Fibroblast of lung (primary cell): ENCODE measurements around the gene BTNL2. TPM values are rescaled to one million over a fixed set of nuclear protein-coding genes. Genes with fewer than 3 reads are reported as not detected.

Experiments
- DNase-seq, 2 donors: peaks; one replicate each; pipeline versions ENCODE4 v3.0.0 to v3.0.0-alpha.2; 2010; ENCODE audit warnings: low read depth in 2 of 2
- H2AFZ ChIP-seq: 2 replicates; pipeline ENCODE4 v1.5.1; 2012; ENCODE audit warnings: low read length, control low read depth, inconsistent platforms
- H3K27ac ChIP-seq: 2 replicates; pipeline ENCODE4 v1.5.1; 2011; ENCODE audit warnings: low read length, control low read depth; ENCODE audit not compliant: insufficient read depth
- H3K27me3 ChIP-seq: 2 replicates; pipeline ENCODE4 v1.5.1; 2011; ENCODE audit warnings: mild to moderate bottlenecking, low read length; ENCODE audit not compliant: control insufficient read depth, insufficient read depth
- H3K36me3 ChIP-seq: 2 replicates; pipeline ENCODE4 v1.5.1; 2011; ENCODE audit warnings: low read length; ENCODE audit not compliant: control insufficient read depth, insufficient read depth
- H3K4me1 ChIP-seq: 2 replicates; pipeline ENCODE4 v1.5.1; 2011; ENCODE audit warnings: low read length; ENCODE audit not compliant: control insufficient read depth, insufficient read depth; ENCODE audit errors: extremely low read depth
- H3K4me2 ChIP-seq: 2 replicates; pipeline ENCODE4 v1.5.1; 2011; ENCODE audit warnings: low read length, control low read depth; ENCODE audit not compliant: insufficient read depth; ENCODE audit errors: extremely low read depth
- H3K4me3 ChIP-seq, 4 experiments: fragments of 200-600 bp in 1 of 4; sonication (generic) in 1 of 4; replicated peaks in 1 of 4; 2 replicates each; pipeline ENCODE4 v1.5.1; 2011 to 2016; ENCODE audit warnings: low read length in 4 of 4, low read depth in 3 of 4, mild to moderate bottlenecking in 3 of 4, control low read depth in 2 of 4, inconsistent platforms in 1 of 4, mixed read lengths in 1 of 4; ENCODE audit not compliant: insufficient read depth in 1 of 4; ENCODE audit errors: control extremely low read depth in 1 of 4
- H3K79me2 ChIP-seq: 2 replicates; pipeline ENCODE4 v1.5.1; 2012; ENCODE audit warnings: mild to moderate bottlenecking, low read length, inconsistent platforms; ENCODE audit not compliant: control insufficient read depth, insufficient read depth
- H3K9ac ChIP-seq: 2 replicates; pipeline ENCODE4 v1.5.1; 2011; ENCODE audit warnings: mild to moderate bottlenecking, low read length, control low read depth; ENCODE audit not compliant: insufficient read depth
- H3K9me3 ChIP-seq: 2 replicates; pipeline ENCODE4 v1.5.1; 2012; ENCODE audit warnings: low read depth, low read length; ENCODE audit not compliant: control insufficient read depth, insufficient read depth
- H4K20me1 ChIP-seq: 2 replicates; pipeline ENCODE4 v1.5.1; 2011; ENCODE audit warnings: low read length; ENCODE audit not compliant: control insufficient read depth, insufficient read depth; ENCODE audit errors: extremely low read depth
- EZH2 ChIP-seq: IDR thresholded peaks from 2 replicates; pipeline ENCODE4 v1.5.1; 2012; ENCODE audit warnings: low read length, control low read depth, mild to moderate bottlenecking; ENCODE audit errors: missing control alignments
- polyA plus RNA-seq, 2 donors: library from polyadenylated mRNA; depleted of rRNA in 1 of 2; stranded (reverse) in 1 of 2; unstranded in 1 of 2; fragments of >200 nt; gene quantifications; 2 replicates each; pipeline ENCODE4 v1.2.1, GENCODE V29; 2011 to 2012; ENCODE audit warnings: missing spikeins in 1 of 2
- total RNA-seq: library from RNA; depleted of rRNA; stranded (reverse); fragments of >200 nt; gene quantifications from 2 replicates; pipeline ENCODE4 v1.2.1, GENCODE V29; 2014
- TF ChIP-seq, protein P1 (sequence below), 2 donors: IDR thresholded peaks in 1 of 2; conservative IDR thresholded peaks in 1 of 2; 1 replicate in 1 of 2; 2 replicates in 1 of 2; pipeline ENCODE4 v1.5.1; 2011 to 2012; ENCODE audit warnings: low read length in 2 of 2, control low read depth in 1 of 2, inconsistent platforms in 1 of 2, low read depth in 1 of 2, mild to moderate bottlenecking in 1 of 2

BTNL2 gene
- total and polyA plus RNA-seq, 2 donors (not counting 1 experiment from before 2014, with no cell fraction given), result not detected

- no peak overlapping the region for H3K27ac ChIP-seq
- H3K79me2 ChIP-seq, result no peaks in the 10 kb centered on the region
- no peaks in the 10 kb centered on the region for H3K27me3 ChIP-seq
- no peaks in the 10 kb centered on the region for H3K9me3 ChIP-seq
- DNase-seq, result no peak
- H3K9ac ChIP-seq, result no peak overlapping the region
- H3K4me3 ChIP-seq, result no peak overlapping the region
- no peaks in the 10 kb centered on the region for H4K20me1 ChIP-seq
- H3K4me1 ChIP-seq, result no peaks in the 10 kb centered on the region
- TF ChIP-seq, protein P1, sequence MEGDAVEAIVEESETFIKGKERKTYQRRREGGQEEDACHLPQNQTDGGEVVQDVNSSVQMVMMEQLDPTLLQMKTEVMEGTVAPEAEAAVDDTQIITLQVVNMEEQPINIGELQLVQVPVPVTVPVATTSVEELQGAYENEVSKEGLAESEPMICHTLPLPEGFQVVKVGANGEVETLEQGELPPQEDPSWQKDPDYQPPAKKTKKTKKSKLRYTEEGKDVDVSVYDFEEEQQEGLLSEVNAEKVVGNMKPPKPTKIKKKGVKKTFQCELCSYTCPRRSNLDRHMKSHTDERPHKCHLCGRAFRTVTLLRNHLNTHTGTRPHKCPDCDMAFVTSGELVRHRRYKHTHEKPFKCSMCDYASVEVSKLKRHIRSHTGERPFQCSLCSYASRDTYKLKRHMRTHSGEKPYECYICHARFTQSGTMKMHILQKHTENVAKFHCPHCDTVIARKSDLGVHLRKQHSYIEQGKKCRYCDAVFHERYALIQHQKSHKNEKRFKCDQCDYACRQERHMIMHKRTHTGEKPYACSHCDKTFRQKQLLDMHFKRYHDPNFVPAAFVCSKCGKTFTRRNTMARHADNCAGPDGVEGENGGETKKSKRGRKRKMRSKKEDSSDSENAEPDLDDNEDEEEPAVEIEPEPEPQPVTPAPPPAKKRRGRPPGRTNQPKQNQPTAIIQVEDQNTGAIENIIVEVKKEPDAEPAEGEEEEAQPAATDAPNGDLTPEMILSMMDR (conservative IDR thresholded peaks at IDR 0.05 in 1 of 2, IDR thresholded peaks at IDR 0.05 in 1 of 2; ENCODE audit: low read depth in 1 of 2, low read length in 2 of 2), result no peak
- no peak for TF ChIP-seq EZH2
- no peak overlapping the region for H2AFZ ChIP-seq
- no peak overlapping the region for H3K4me2 ChIP-seq
- H3K36me3 ChIP-seq, result no peaks in the 10 kb centered on the region
Observed at GRCh38 chr6:32375739-32376529, 31.0 kb downstream of the BTNL2 start.

GRCh38 chr6:32371803-32372202, 35.2 kb downstream of the BTNL2 start, which contains the start of gene TSBP1:
TSS of gene TSBP1 (minus strand) at chr6:32371903. CDS start at chr6:32371706, 197 bp downstream.
- Histone ChIP-seq H2AFZ (no peak within 1 kb of the TSS), H3K9me3 (no peaks in the 10 kb centered on the region), H3K79me2 (no peaks in the 10 kb centered on the region), H3K4me2 (no peak within 1 kb of the TSS), H4K20me1 (no peaks in the 10 kb centered on the region), H3K4me1 (no peaks in the 10 kb centered on the region), H3K36me3 (no peaks in the 10 kb centered on the region), H3K27me3 (no peaks in the 10 kb centered on the region), H3K27ac (no peak within 1 kb of the TSS), H3K9ac (no peak within 1 kb of the TSS), H3K4me3 (no peak within 1 kb of the TSS)
- no peak for TF ChIP-seq EZH2
- TF ChIP-seq, protein P1 (conservative IDR thresholded peaks at IDR 0.05 in 1 of 2, IDR thresholded peaks at IDR 0.05 in 1 of 2; ENCODE audit: low read depth in 1 of 2, low read length in 2 of 2), result no peak
- no peak for DNase-seq

- Histone ChIP-seq H3K9ac (no peak overlapping the region), H2AFZ (no peak overlapping the region), H3K27ac (no peak overlapping the region), H3K36me3 (no peaks in the 10 kb centered on the region), H4K20me1 (no peaks in the 10 kb centered on the region), H3K27me3 (no peaks in the 10 kb centered on the region), H3K9me3 (no peaks in the 10 kb centered on the region), H3K4me2 (no peak overlapping the region), H3K79me2 (no peaks in the 10 kb centered on the region), H3K4me1 (no peaks in the 10 kb centered on the region), H3K4me3 (no peak overlapping the region)
- peak in 1 of 2 donors; percentile 8 for DNase-seq
- TF ChIP-seq, protein P1 (conservative IDR thresholded peaks at IDR 0.05 in 1 of 2, IDR thresholded peaks at IDR 0.05 in 1 of 2; ENCODE audit: low read depth in 1 of 2, low read length in 2 of 2), result no peak
- no peak for TF ChIP-seq EZH2
Observed at GRCh38 chr6:32371229-32371628, 35.8 kb downstream of the BTNL2 start.
